GM10266 (cell line): ENCODE measurements around the gene HEPHL1.

Source experiments
- DNase-seq: peaks from one replicate; pipeline ENCODE4 v3.0.0; 2012; ENCODE audit errors: extremely low spot score
- CTCF ChIP-seq: IDR thresholded peaks from 2 replicates; pipeline ENCODE4 v1.5.1; 2012; ENCODE audit warnings: mild to moderate bottlenecking, low read depth; ENCODE audit not compliant: control insufficient read depth, insufficient read depth; ENCODE audit errors: missing control alignments

HEPHL1 gene

GRCh38 chr11:94084164-94084563 is 63.0 kb downstream of the HEPHL1 start:
- TF ChIP-seq CTCF, result no peak
- DNase-seq, result no peak

- DNase-seq, result no peak
- TF ChIP-seq CTCF, result no peak
Observed at GRCh38 chr11:94088906-94089305, 67.8 kb downstream of the HEPHL1 start.

- DNase-seq, result no peak
Observed at GRCh38 chr11:94089341-94089740, 68.2 kb downstream of the HEPHL1 start.

GRCh38 chr11:94090401-94090800 is 69.2 kb downstream of the HEPHL1 start:
- no peak for DNase-seq
- TF ChIP-seq CTCF, result no peak

More at GRCh38 chr11:94089341-94089740, 68.2 kb downstream of the HEPHL1 start:
- TF ChIP-seq CTCF, result no peak

GRCh38 chr11:94091091-94091490 is 69.9 kb downstream of the HEPHL1 start:
- TF ChIP-seq CTCF, result no peak
- no peak for DNase-seq

- DNase-seq, result no peak
- no peak for TF ChIP-seq CTCF
Observed at GRCh38 chr11:94100253-94100652, 79.1 kb downstream of the HEPHL1 start.

GRCh38 chr11:94103471-94103870 is 82.3 kb downstream of the HEPHL1 start:
- DNase-seq, result no peak

More at GRCh38 chr11:94103471-94103870, 82.3 kb downstream of the HEPHL1 start:
- no peak for TF ChIP-seq CTCF
